ENCODE measurements around the gene RALGPS2. TPM values are rescaled to one million over a fixed set of nuclear protein-coding genes. Genes with fewer than 3 reads are reported as not detected.
A peak's percentile ranks its signal among the peaks of the same experiment; 100 is the strongest.

RALGPS2 gene
- total RNA-seq, 1 donor from 2014 or later = 47.8 TPM

DNA sequence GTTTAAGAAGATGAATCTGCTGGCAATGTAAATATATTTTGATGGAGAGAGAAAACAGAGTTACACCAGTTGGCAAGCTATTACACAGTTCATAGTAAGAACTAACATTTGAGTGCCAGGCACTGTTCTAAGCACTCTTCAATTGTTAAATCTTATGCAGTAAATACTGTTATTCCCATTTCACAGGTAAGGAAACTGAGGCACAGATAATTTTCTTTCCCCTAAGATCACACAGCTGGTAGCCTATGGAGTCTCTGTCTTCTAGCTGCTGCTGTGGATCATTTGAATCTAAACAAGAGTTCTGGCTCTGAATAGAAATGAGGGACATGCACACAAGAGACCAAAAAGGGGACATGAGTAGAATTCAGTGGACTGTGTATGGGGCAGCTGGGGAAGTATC is 137.8 kb downstream of the RALGPS2 start:
- DNase-seq (ENCODE audit: extremely low spot score, unreplicated experiment) = no peak
- H3K4me1 Mint-ChIP-seq (ENCODE audit: unreplicated experiment) = peaks cover 16% of the 10 kb centered on the region
- TF ChIP-seq CTCF (conservative IDR thresholded peaks at IDR 0.05) = no peak
- no peaks in the 10 kb centered on the region for H3K27me3 Mint-ChIP-seq
- H3K4me3 Mint-ChIP-seq = no peak overlapping the region
- no peaks in the 10 kb centered on the region for H3K9me3 Mint-ChIP-seq
- H3K27ac Mint-ChIP-seq = no peak overlapping the region
- H3K36me3 Mint-ChIP-seq = peaks cover 30% of the 10 kb centered on the region

DNA sequence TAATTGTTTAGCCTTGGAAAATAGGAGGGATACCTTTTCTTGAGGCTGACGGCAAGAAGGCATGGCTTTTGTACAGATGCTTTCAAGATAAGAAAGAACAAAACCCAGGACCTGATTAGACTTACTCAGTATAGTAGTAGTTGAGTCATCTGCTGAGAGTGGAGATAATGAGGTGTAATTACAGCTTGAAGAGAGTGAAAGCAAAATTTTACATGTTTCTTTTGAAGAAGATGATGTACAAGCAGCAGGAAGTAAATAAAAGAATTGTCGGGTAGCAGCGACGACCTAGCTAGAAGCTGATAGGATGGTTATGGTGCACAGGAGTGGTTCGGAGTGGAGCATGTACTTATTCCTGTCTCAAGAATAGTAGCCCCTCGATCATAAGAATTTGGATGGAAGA is 139.3 kb downstream of the RALGPS2 start:
- Mint-ChIP-seq H3K27ac (peak overlapping the region; percentile 9), H3K4me3 (peak overlapping the region; percentile 3), H3K27me3 (no peaks in the 10 kb centered on the region), H3K4me1 (ENCODE audit: unreplicated experiment) (peaks cover 17% of the 10 kb centered on the region), H3K9me3 (no peaks in the 10 kb centered on the region), H3K36me3 (peaks cover 26% of the 10 kb centered on the region)
- TF ChIP-seq CTCF (conservative IDR thresholded peaks at IDR 0.05) = no peak
- DNase-seq (ENCODE audit: extremely low spot score, unreplicated experiment) = no peak

- Mint-ChIP-seq H3K4me3 (peak overlapping the region; percentile 71), H3K27ac (peak overlapping the region; percentile 21), H3K4me1 (ENCODE audit: unreplicated experiment) (peaks cover 35% of the 10 kb centered on the region), H3K9me3 (no peaks in the 10 kb centered on the region), H3K27me3 (no peaks in the 10 kb centered on the region), H3K36me3 (peaks cover 18% of the 10 kb centered on the region)
- no peak for TF ChIP-seq CTCF (conservative IDR thresholded peaks at IDR 0.05)
- DNase-seq (ENCODE audit: extremely low spot score, unreplicated experiment) = no peak
Observed at GRCh38 chr1:178867670-178868069, 142.6 kb downstream of the RALGPS2 start.

DNA sequence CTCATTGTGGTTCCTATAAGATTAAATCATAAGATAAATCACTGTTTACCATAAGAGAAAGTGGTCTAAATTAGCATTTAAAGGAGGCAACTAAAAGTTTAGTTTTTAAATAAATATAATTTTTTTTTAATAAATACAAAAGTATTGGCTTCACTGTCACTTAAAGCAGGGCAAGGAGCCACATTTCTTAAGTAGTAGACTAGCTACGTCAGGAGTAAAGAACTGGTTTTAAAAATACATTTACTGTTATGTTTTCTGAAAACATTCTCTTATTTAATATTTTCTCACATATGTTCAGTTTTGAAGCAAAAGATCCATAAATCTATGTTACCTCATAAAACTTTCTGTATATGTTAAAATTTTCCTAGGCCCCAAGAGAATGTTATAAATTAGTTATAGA is 143.7 kb downstream of the RALGPS2 start:
- Mint-ChIP-seq H3K36me3 (peaks cover 22% of the 10 kb centered on the region), H3K4me1 (ENCODE audit: unreplicated experiment) (peaks cover 39% of the 10 kb centered on the region), H3K27ac (no peak overlapping the region), H3K4me3 (peak overlapping the region; percentile 84), H3K9me3 (no peaks in the 10 kb centered on the region), H3K27me3 (no peaks in the 10 kb centered on the region)
- DNase-seq (ENCODE audit: extremely low spot score, unreplicated experiment) = no peak
- TF ChIP-seq CTCF (conservative IDR thresholded peaks at IDR 0.05) = no peak

DNA sequence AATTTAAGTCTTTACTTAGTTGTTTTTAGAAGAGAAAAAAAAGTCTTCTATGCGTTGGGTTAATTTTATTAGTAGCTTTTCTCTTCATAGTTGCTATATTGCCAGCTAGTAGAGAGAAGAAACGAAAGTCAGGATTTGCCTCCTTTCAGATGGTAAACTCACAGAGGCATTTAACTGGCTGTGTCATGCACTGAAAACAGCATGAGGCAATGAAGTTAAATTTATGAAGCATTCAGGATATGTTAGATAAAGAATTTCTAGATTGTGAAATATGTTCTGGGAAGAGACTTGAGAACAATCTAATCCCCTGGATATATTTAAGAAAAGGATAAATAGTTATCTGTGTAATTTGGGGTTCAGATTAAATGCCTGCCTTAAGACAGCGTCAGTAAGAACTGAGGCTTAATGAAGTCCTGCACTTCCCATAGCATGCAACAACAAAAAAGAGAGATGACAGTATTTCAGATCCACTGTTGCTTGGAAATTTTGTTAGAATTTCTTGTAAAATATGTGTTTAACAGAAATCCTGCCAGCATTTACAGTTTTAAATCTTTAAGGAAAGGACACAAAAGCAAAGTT is 144.2 kb downstream of the RALGPS2 start:
- Mint-ChIP-seq H3K27ac (no peak overlapping the region), H3K36me3 (peaks cover 21% of the 10 kb centered on the region), H3K27me3 (no peaks in the 10 kb centered on the region), H3K4me1 (ENCODE audit: unreplicated experiment) (peaks cover 38% of the 10 kb centered on the region), H3K9me3 (no peaks in the 10 kb centered on the region), H3K4me3 (peak overlapping the region; percentile 84)
- no peak for TF ChIP-seq CTCF (conservative IDR thresholded peaks at IDR 0.05)
- DNase-seq (ENCODE audit: extremely low spot score, unreplicated experiment) = no peak

GRCh38 chr1:178870221-178870620 is 145.2 kb downstream of the RALGPS2 start:
- DNase-seq (ENCODE audit: extremely low spot score, unreplicated experiment) = no peak
- no peaks in the 10 kb centered on the region for H3K9me3 Mint-ChIP-seq
- H3K36me3 Mint-ChIP-seq = peaks cover 16% of the 10 kb centered on the region
- peaks cover 34% of the 10 kb centered on the region for H3K4me1 Mint-ChIP-seq (ENCODE audit: unreplicated experiment)
- no peak overlapping the region for H3K27ac Mint-ChIP-seq
- peak overlapping the region; percentile 83 for H3K4me3 Mint-ChIP-seq
- no peaks in the 10 kb centered on the region for H3K27me3 Mint-ChIP-seq
- no peak for TF ChIP-seq CTCF (conservative IDR thresholded peaks at IDR 0.05)

All from type B pancreatic cell (in vitro differentiated cells).